H1 (cell line): ENCODE measurements around the gene CHD3. TPM values are rescaled to one million over a fixed set of nuclear protein-coding genes. Genes with fewer than 3 reads are reported as not detected.

Experiments
- CTCF ChIA-PET: fragments of 300-600 bp; sonication (Branson Sonifier 250); formaldehyde crosslinking; loops from one replicate; lab custom pipeline; 2021; ENCODE audit not compliant: partially characterized antibody; lab: Charles Lee
- POLR2A ChIA-PET: fragments of 300-600 bp; sonication (Branson Sonifier 250); formaldehyde crosslinking; loops from one replicate; lab custom pipeline; 2021; ENCODE audit warnings: inconsistent platforms; ENCODE audit not compliant: partially characterized antibody; lab: Charles Lee
- DNase-seq, 2 experiments: peaks; one replicate each; pipeline versions ENCODE4 v3.0.0 to v3.0.0-alpha.2; 2010 to 2022; ENCODE audit warnings: low spot score in 2 of 2, low read depth in 1 of 2, mixed read lengths in 1 of 2
- FAIRE-seq: peaks from 2 replicates; lab custom pipeline; 2011; peaks lifted over from hg19 to GRCh38; lab: Jason Lieb, UNC
- H2AFZ ChIP-seq: 2 replicates; pipeline ENCODE4 v1.8.1; 2012; ENCODE audit warnings: low read length, inconsistent platforms
- H2AK5ac ChIP-seq: 2 replicates; pipeline ENCODE4 v1.6.1; 2013; ENCODE audit warnings: low read depth, low read length
- H2BK120ac ChIP-seq: replicated peaks from 2 replicates; pipeline ENCODE3; 2013; ENCODE audit warnings: low read depth, low read length, inconsistent platforms
- H2BK12ac ChIP-seq: 2 replicates; pipeline ENCODE4 v1.6.1; 2013; ENCODE audit warnings: low read depth, low read length
- H2BK15ac ChIP-seq: 2 replicates; pipeline ENCODE4 v1.6.1; 2013; ENCODE audit warnings: low read length
- H2BK20ac ChIP-seq: 2 replicates; pipeline ENCODE4 v1.6.1; 2013; ENCODE audit warnings: low read length
- H2BK5ac ChIP-seq: 2 replicates; pipeline ENCODE4 v1.6.1; 2013; ENCODE audit warnings: low read depth, low read length
- H3K14ac ChIP-seq: 2 replicates; pipeline ENCODE4 v1.6.1; 2013; ENCODE audit warnings: inconsistent platforms; ENCODE audit not compliant: insufficient read length
- H3K18ac ChIP-seq: 2 replicates; pipeline ENCODE4 v1.6.1; 2013; ENCODE audit warnings: low read length; ENCODE audit errors: extremely low read depth
- H3K23ac ChIP-seq: 2 replicates; pipeline ENCODE4 v1.6.1; 2013; ENCODE audit warnings: inconsistent platforms; ENCODE audit not compliant: insufficient read length
- H3K23me2 ChIP-seq: 2 replicates; pipeline ENCODE4 v1.6.1; 2013; ENCODE audit warnings: low read depth, low read length
- H3K27ac ChIP-seq: 2 replicates; pipeline ENCODE4 v1.6.1; 2011; ENCODE audit warnings: low read depth, low read length, inconsistent platforms
- H3K27me3 ChIP-seq, 4 experiments: replicated peaks in 1 of 4; 1 replicate in 1 of 4; 2 replicates in 3 of 4; pipeline versions ENCODE4 v1.6.1 to v1.8.1; 2011 to 2013; ENCODE audit warnings: low read length in 3 of 4, mild to moderate bottlenecking in 3 of 4, inconsistent platforms in 2 of 4, mixed read lengths in 2 of 4, moderate library complexity in 1 of 4; ENCODE audit not compliant: control insufficient read depth in 3 of 4, insufficient read depth in 3 of 4; ENCODE audit errors: extremely low read depth in 1 of 4
- H3K36me3 ChIP-seq, 4 experiments: 2 replicates each; pipeline versions ENCODE4 v1.6.1 to v1.8.1; 2011 to 2013; ENCODE audit warnings: mild to moderate bottlenecking in 4 of 4, low read length in 3 of 4, moderate library complexity in 2 of 4, control low read depth in 1 of 4, inconsistent platforms in 1 of 4; ENCODE audit not compliant: insufficient read depth in 4 of 4, control insufficient read depth in 2 of 4
- H3K4ac ChIP-seq: replicated peaks from 2 replicates; pipeline ENCODE3; 2013; ENCODE audit warnings: low read length, low read depth, mixed read lengths, inconsistent platforms; ENCODE audit not compliant: insufficient read length
- H3K4me1 ChIP-seq, 4 experiments: replicated peaks in 1 of 4; 1 replicate in 1 of 4; 2 replicates in 3 of 4; pipeline versions ENCODE4 v1.6.1 to v1.8.1; 2011 to 2013; ENCODE audit warnings: low read length in 3 of 4, inconsistent platforms in 2 of 4, mixed read lengths in 1 of 4; ENCODE audit not compliant: insufficient read depth in 4 of 4, control insufficient read depth in 3 of 4
- H3K4me2 ChIP-seq, 2 experiments: 2 replicates each; pipeline versions ENCODE4 v1.6.1 to v1.8.1; 2011 to 2013; ENCODE audit warnings: low read depth in 2 of 2, low read length in 2 of 2, control low read depth in 1 of 2, inconsistent platforms in 1 of 2, mild to moderate bottlenecking in 1 of 2; ENCODE audit not compliant: insufficient read depth in 1 of 2
- H3K4me3 ChIP-seq, 4 experiments: fragments of 200-600, 300-600 bp in 1 of 4; sonication (generic), shearing (Covaris generic), sonication (Bioruptor Twin) in 1 of 4; 2 replicates each; pipeline versions ENCODE4 v1.5.1 to v1.8.1; 2011 to 2016; ENCODE audit warnings: low read length in 4 of 4, low read depth in 3 of 4, control low read depth in 2 of 4, inconsistent platforms in 2 of 4, mild to moderate bottlenecking in 2 of 4, mixed read lengths in 1 of 4, moderate library complexity in 1 of 4; ENCODE audit not compliant: insufficient read depth in 2 of 4; ENCODE audit errors: extremely low read depth in 1 of 4
- H3K56ac ChIP-seq: replicated peaks from 2 replicates; pipeline ENCODE3; 2013; ENCODE audit warnings: low read depth, mild to moderate bottlenecking, mixed read lengths, low read length, inconsistent platforms; ENCODE audit not compliant: insufficient read length
- H3K79me1 ChIP-seq: 2 replicates; pipeline ENCODE4 v1.6.1; 2013; ENCODE audit warnings: low read depth, low read length, control low read depth
- H3K79me2 ChIP-seq, 2 experiments: 2 replicates each; pipeline versions ENCODE4 v1.6.1 to v1.8.1; 2012 to 2013; ENCODE audit warnings: low read length in 2 of 2, mild to moderate bottlenecking in 2 of 2, inconsistent platforms in 1 of 2; ENCODE audit not compliant: insufficient read depth in 2 of 2, control insufficient read depth in 1 of 2
- H3K9ac ChIP-seq, 4 experiments: replicated peaks in 1 of 4; 1 replicate in 1 of 4; 2 replicates in 3 of 4; pipeline versions ENCODE4 v1.6.1 to v1.8.1; 2011 to 2013; ENCODE audit warnings: low read depth in 3 of 4, low read length in 3 of 4, control low read depth in 2 of 4, mild to moderate bottlenecking in 2 of 4, moderate library complexity in 2 of 4, inconsistent platforms in 1 of 4; ENCODE audit errors: extremely low read depth in 1 of 4
- H3K9me3 ChIP-seq, 2 experiments: 2 replicates each; pipeline versions ENCODE4 v1.6.1 to v1.8.1; 2012 to 2013; ENCODE audit warnings: mild to moderate bottlenecking in 2 of 2, moderate library complexity in 2 of 2, control low read depth in 1 of 2, inconsistent platforms in 1 of 2, low read depth in 1 of 2, low read length in 1 of 2, mixed read lengths in 1 of 2; ENCODE audit not compliant: insufficient read depth in 2 of 2
- H4K20me1 ChIP-seq, 2 experiments: replicated peaks in 1 of 2; 2 replicates each; pipeline versions ENCODE3 to v1.8.1; 2011 to 2013; ENCODE audit warnings: inconsistent platforms in 2 of 2, low read length in 2 of 2, mild to moderate bottlenecking in 1 of 2; ENCODE audit not compliant: insufficient read depth in 2 of 2, control insufficient read depth in 1 of 2
- H4K5ac ChIP-seq: 2 replicates; pipeline ENCODE4 v1.6.1; 2013; ENCODE audit warnings: low read length, low read depth, mixed read lengths, inconsistent platforms; ENCODE audit not compliant: insufficient read length
- H4K8ac ChIP-seq: 2 replicates; pipeline ENCODE4 v1.8.0; 2013; ENCODE audit warnings: mild to moderate bottlenecking, moderate library complexity, low read length, inconsistent platforms; ENCODE audit not compliant: insufficient read depth; ENCODE audit errors: extremely low read depth
- H4K91ac ChIP-seq: replicated peaks from 2 replicates; pipeline ENCODE3; 2013; ENCODE audit warnings: low read length, mixed read lengths, inconsistent platforms; ENCODE audit not compliant: insufficient read length
- CBX8 ChIP-seq: fragments of 300-800, 300-1000 bp; sonication (generic); IDR thresholded peaks from 2 replicates; pipeline ENCODE4 v1.7.1; 2016; ENCODE audit warnings: low read depth, low read length, borderline replicate concordance
- EZH2 ChIP-seq: fragments of 200-600 bp; sonication (generic); IDR thresholded peaks from 2 replicates; pipeline ENCODE4 v1.7.1; 2012; ENCODE audit warnings: low read depth, mild to moderate bottlenecking, moderate library complexity, low read length, inconsistent platforms; ENCODE audit not compliant: severe bottlenecking
- MAX ChIP-seq: IDR thresholded peaks from 2 replicates; pipeline ENCODE4 v1.6.1; 2012; ENCODE audit warnings: inconsistent platforms
- SUZ12 ChIP-seq: fragments of 200-600 bp; sonication (generic); IDR thresholded peaks from 2 replicates; pipeline ENCODE4 v1.6.1; 2012; ENCODE audit warnings: mild to moderate bottlenecking, inconsistent platforms, low read length, moderate library complexity, mixed read lengths
- USF2 ChIP-seq: IDR thresholded peaks from 2 replicates; pipeline ENCODE4 v1.6.1; 2011; ENCODE audit warnings: low read length, improper control_type of control experiment
- WGBS, 2 experiments: shearing (Covaris generic) in 1 of 2; methylation state at CpG; one replicate each; pipeline versions ENCODE4 v1.1.6 to v1.1.7; 2013 to 2015; ENCODE audit warnings: low lambda C conversion rate in 2 of 2, mixed read lengths in 2 of 2, inconsistent platforms in 1 of 2, low coverage in 1 of 2, missing lambda C conversion rate in 1 of 2; ENCODE audit not compliant: insufficient replicate concordance in 2 of 2, insufficient coverage in 1 of 2, insufficient read length in 1 of 2; ENCODE audit errors: extremely low coverage in 1 of 2, missing lambda C conversion rate in 1 of 2; 5-methylcytosine and 5-hydroxymethylcytosine counted together
- polyA plus RNA-seq, 7 experiments: library from polyadenylated mRNA; depleted of rRNA in 3 of 7; stranded (reverse) in 5 of 7; unstranded in 2 of 7; fragments of >200 nt in 5 of 7; fragments of 200-250 nt in 2 of 7; gene quantifications; 1 replicate in 5 of 7; 2 replicates in 1 of 7; 4 replicates in 1 of 7; pipeline versions ENCODE4 v1.2.1 to v1.2.3, GENCODE V29; 2011 to 2013; ENCODE audit warnings: missing spikeins in 2 of 7, mixed read lengths in 2 of 7
- total RNA-seq: library from RNA; stranded (reverse); fragmentation: NEBNext Ultra II Directional; extraction: Animal tissue kit (Norgen Biotek cat#: 25700); gene quantifications from 2 replicates; pipeline ENCODE4 v1.2.1, GENCODE V29; 2021

Gene CHD3
- total and polyA plus RNA-seq, 2 of the 8 experiments (the other 6 are each of a cell fraction or from before 2014, with no cell fraction given) = 12.3 to 12.9 TPM

GRCh38 chr17:7915179-7915610 is 26.6 kb downstream of the CHD3 start:
- TF ChIP-seq MAX (no peak), CBX8 (no peak), SUZ12 (no peak), USF2 (no peak), EZH2 (no peak)
- H4K91ac ChIP-seq = no peak overlapping the region
- H2BK15ac ChIP-seq = no peak overlapping the region
- no peak overlapping the region for H3K9ac ChIP-seq
- H2BK20ac ChIP-seq = no peak overlapping the region
- H3K27me3 ChIP-seq = peaks cover 10 to 30% (median 26%) of the 10 kb centered on the region in 4 experiments
- no peak overlapping the region for H3K14ac ChIP-seq
- no peak overlapping the region for H3K27ac ChIP-seq
- no peak overlapping the region for H4K5ac ChIP-seq
- H2AFZ ChIP-seq = 0 out of 2 replicates have a peak overlapping the region, but pooled peaks have one; percentile 58
- no peaks in the 10 kb centered on the region for H3K79me1 ChIP-seq
- H3K4ac ChIP-seq = no peak overlapping the region
- H3K79me2 ChIP-seq = no peaks in the 10 kb centered on the region
- no peak for DNase-seq
- peaks cover 7% of the 10 kb centered on the region for H3K23me2 ChIP-seq
- no peak overlapping the region for H3K56ac ChIP-seq
- POLR2A ChIA-PET = interaction anchor here (0.6 to 2.0 kb wide), 6 partner anchors 11 to 126 kb away, joined by 3 to 9 read pairs (median 3); partner anchors contain the start of genes CNTROB and TRAPPC1
- H4K8ac ChIP-seq = no peak overlapping the region
- H3K23ac ChIP-seq = no peak overlapping the region
- H3K4me1 ChIP-seq = peaks cover 0 to 6% (median 6%) of the 10 kb centered on the region in 4 experiments; a peak in 5 of 7 replicates
- H3K9me3 ChIP-seq = no peaks in the 10 kb centered on the region
- no peak overlapping the region for H3K18ac ChIP-seq
- peaks cover 0 to 3% (median 0%) of the 10 kb centered on the region in 4 experiments; a peak in 3 of 8 replicates for H3K36me3 ChIP-seq
- H2BK120ac ChIP-seq = no peak overlapping the region
- no peak overlapping the region for H2BK5ac ChIP-seq
- peak overlapping the region; percentile 85 to 88 for H3K4me2 ChIP-seq
- peak; percentile 39 for FAIRE-seq
- H3K4me3 ChIP-seq = peak overlapping the region; percentile 30 to 53 (median 37); a peak in 7 of 8 replicates
- CTCF ChIA-PET = interaction anchor here (0.6 to 6.9 kb wide), 7 partner anchors 12 to 159 kb away, joined by 3 to 64 read pairs (median 4); no protein-coding TSS in a partner anchor
- no peak overlapping the region for H2BK12ac ChIP-seq
- peaks cover 0 to 2% of the 10 kb centered on the region in 2 experiments for H4K20me1 ChIP-seq
- H2AK5ac ChIP-seq = no peak overlapping the region
- WGBS, 2 experiments = 23% methylated on average over 15 of the region's 15 CpGs; no CpG with 5 or more reads in 1 of the 2 experiments
